ENCODE results near the gene TPSAB1.

Gene TPSAB1

GRCh38 chr16:1272453-1273198 lies 32.1 kb downstream of the TPSAB1 start:
- no peaks in the 10 kb centered on the region for H3K9me3 Mint-ChIP-seq
- peaks cover 22% of the 10 kb centered on the region for H3K27me3 Mint-ChIP-seq
- no peaks in the 10 kb centered on the region for H3K4me1 Mint-ChIP-seq
- no peak overlapping the region for H3K4me3 Mint-ChIP-seq
- H3K27ac Mint-ChIP-seq, result no peak overlapping the region
- H3K36me3 Mint-ChIP-seq (ENCODE audit: low read depth), result no peaks in the 10 kb centered on the region
- no peak for ATAC-seq
- DNase-seq, result no peak

GRCh38 chr16:1273816-1274215 lies 33.3 kb downstream of the TPSAB1 start:
- H3K27me3 Mint-ChIP-seq, result peaks cover 24% of the 10 kb centered on the region
- no peak overlapping the region for H3K4me3 Mint-ChIP-seq
- no peaks in the 10 kb centered on the region for H3K9me3 Mint-ChIP-seq
- DNase-seq (no peak), ATAC-seq (no peak)
- H3K36me3 Mint-ChIP-seq (ENCODE audit: low read depth), result no peaks in the 10 kb centered on the region
- H3K27ac Mint-ChIP-seq, result no peak overlapping the region
- no peaks in the 10 kb centered on the region for H3K4me1 Mint-ChIP-seq

- Mint-ChIP-seq H3K4me3 (no peak overlapping the region), H3K9me3 (no peaks in the 10 kb centered on the region), H3K27me3 (peaks cover 21% of the 10 kb centered on the region), H3K36me3 (ENCODE audit: low read depth) (no peaks in the 10 kb centered on the region), H3K27ac (no peak overlapping the region), H3K4me1 (no peaks in the 10 kb centered on the region)
- DNase-seq, result no peak
- ATAC-seq, result no peak
These were observed 34.3 kb downstream of the TPSAB1 start for GRCh38 chr16:1274767-1275166.

- H3K27ac Mint-ChIP-seq, result no peak overlapping the region
- no peaks in the 10 kb centered on the region for H3K9me3 Mint-ChIP-seq
- DNase-seq (no peak), ATAC-seq (no peak)
- no peaks in the 10 kb centered on the region for H3K36me3 Mint-ChIP-seq (ENCODE audit: low read depth)
- no peaks in the 10 kb centered on the region for H3K4me1 Mint-ChIP-seq
- H3K4me3 Mint-ChIP-seq, result no peak overlapping the region
- peaks cover 20% of the 10 kb centered on the region for H3K27me3 Mint-ChIP-seq
These were observed 35.5 kb downstream of the TPSAB1 start for GRCh38 chr16:1275791-1276579.

GRCh38 chr16:1276580-1276878 lies 36.0 kb downstream of the TPSAB1 start:
- Mint-ChIP-seq H3K9me3 (no peaks in the 10 kb centered on the region), H3K4me1 (no peaks in the 10 kb centered on the region), H3K36me3 (ENCODE audit: low read depth) (no peaks in the 10 kb centered on the region), H3K27me3 (peaks cover 20% of the 10 kb centered on the region), H3K4me3 (no peak overlapping the region), H3K27ac (no peak overlapping the region)
- no peak for DNase-seq
- no peak for ATAC-seq

- Mint-ChIP-seq H3K36me3 (ENCODE audit: low read depth) (no peaks in the 10 kb centered on the region), H3K4me3 (no peak overlapping the region), H3K4me1 (no peaks in the 10 kb centered on the region), H3K27ac (no peak overlapping the region), H3K9me3 (no peaks in the 10 kb centered on the region), H3K27me3 (peaks cover 20% of the 10 kb centered on the region)
- ATAC-seq (no peak), DNase-seq (no peak)
These were observed 36.7 kb downstream of the TPSAB1 start for GRCh38 chr16:1277151-1277598.

- Mint-ChIP-seq H3K4me3 (no peak overlapping the region), H3K9me3 (no peaks in the 10 kb centered on the region)
These were observed 37.2 kb downstream of the TPSAB1 start for GRCh38 chr16:1277617-1278282.

GRCh38 chr16:1278477-1278876 lies 38.0 kb downstream of the TPSAB1 start:
- Mint-ChIP-seq H3K4me1 (no peaks in the 10 kb centered on the region), H3K36me3 (ENCODE audit: low read depth) (no peaks in the 10 kb centered on the region), H3K4me3 (no peak overlapping the region), H3K27me3 (peaks cover 14% of the 10 kb centered on the region), H3K9me3 (no peaks in the 10 kb centered on the region), H3K27ac (no peak overlapping the region)
- no peak for DNase-seq
- ATAC-seq, result no peak

More at GRCh38 chr16:1277617-1278282, 37.2 kb downstream of the TPSAB1 start:
- Mint-ChIP-seq H3K4me1 (no peaks in the 10 kb centered on the region), H3K36me3 (ENCODE audit: low read depth) (no peaks in the 10 kb centered on the region), H3K27me3 (peaks cover 20% of the 10 kb centered on the region), H3K27ac (no peak overlapping the region)
- no peak for DNase-seq
- no peak for ATAC-seq

GRCh38 chr16:1279081-1279944 lies 38.8 kb downstream of the TPSAB1 start:
- DNase-seq (no peak), ATAC-seq (no peak)
- no peaks in the 10 kb centered on the region for H3K9me3 Mint-ChIP-seq
- H3K4me1 Mint-ChIP-seq, result no peaks in the 10 kb centered on the region
- no peaks in the 10 kb centered on the region for H3K36me3 Mint-ChIP-seq (ENCODE audit: low read depth)
- no peak overlapping the region for H3K27ac Mint-ChIP-seq
- H3K4me3 Mint-ChIP-seq, result no peak overlapping the region
- peaks cover 14% of the 10 kb centered on the region for H3K27me3 Mint-ChIP-seq

GRCh38 chr16:1279945-1280589 lies 39.6 kb downstream of the TPSAB1 start:
- Mint-ChIP-seq H3K36me3 (ENCODE audit: low read depth) (no peaks in the 10 kb centered on the region), H3K27ac (no peak overlapping the region), H3K9me3 (no peaks in the 10 kb centered on the region), H3K4me1 (no peaks in the 10 kb centered on the region), H3K4me3 (no peak overlapping the region), H3K27me3 (peaks cover 14% of the 10 kb centered on the region)
- DNase-seq (no peak), ATAC-seq (no peak)

- peaks cover 7% of the 10 kb centered on the region for H3K27me3 Mint-ChIP-seq
- H3K9me3 Mint-ChIP-seq, result no peaks in the 10 kb centered on the region
- no peak overlapping the region for H3K4me3 Mint-ChIP-seq
- H3K36me3 Mint-ChIP-seq (ENCODE audit: low read depth), result no peaks in the 10 kb centered on the region
- no peak for ATAC-seq
- no peaks in the 10 kb centered on the region for H3K4me1 Mint-ChIP-seq
- no peak for DNase-seq
- H3K27ac Mint-ChIP-seq, result no peak overlapping the region
These were observed 40.3 kb downstream of the TPSAB1 start for GRCh38 chr16:1280783-1281182.

- Mint-ChIP-seq H3K4me3 (no peak overlapping the region), H3K4me1 (no peaks in the 10 kb centered on the region), H3K36me3 (ENCODE audit: low read depth) (no peaks in the 10 kb centered on the region), H3K27ac (no peak overlapping the region), H3K9me3 (no peaks in the 10 kb centered on the region), H3K27me3 (peaks cover 5% of the 10 kb centered on the region)
- no peak for DNase-seq
- ATAC-seq, result no peak
These were observed 41.0 kb downstream of the TPSAB1 start for GRCh38 chr16:1281517-1281916.

GRCh38 chr16:1282324-1282973 lies 41.9 kb downstream of the TPSAB1 start:
- H3K27me3 Mint-ChIP-seq, result peaks cover 3% of the 10 kb centered on the region
- DNase-seq, result no peak
- no peak overlapping the region for H3K27ac Mint-ChIP-seq
- no peaks in the 10 kb centered on the region for H3K36me3 Mint-ChIP-seq (ENCODE audit: low read depth)
- no peak for ATAC-seq
- H3K4me3 Mint-ChIP-seq, result no peak overlapping the region
- H3K9me3 Mint-ChIP-seq, result no peaks in the 10 kb centered on the region
- no peaks in the 10 kb centered on the region for H3K4me1 Mint-ChIP-seq
